ENCODE data around the gene TRAIP.

DNA sequence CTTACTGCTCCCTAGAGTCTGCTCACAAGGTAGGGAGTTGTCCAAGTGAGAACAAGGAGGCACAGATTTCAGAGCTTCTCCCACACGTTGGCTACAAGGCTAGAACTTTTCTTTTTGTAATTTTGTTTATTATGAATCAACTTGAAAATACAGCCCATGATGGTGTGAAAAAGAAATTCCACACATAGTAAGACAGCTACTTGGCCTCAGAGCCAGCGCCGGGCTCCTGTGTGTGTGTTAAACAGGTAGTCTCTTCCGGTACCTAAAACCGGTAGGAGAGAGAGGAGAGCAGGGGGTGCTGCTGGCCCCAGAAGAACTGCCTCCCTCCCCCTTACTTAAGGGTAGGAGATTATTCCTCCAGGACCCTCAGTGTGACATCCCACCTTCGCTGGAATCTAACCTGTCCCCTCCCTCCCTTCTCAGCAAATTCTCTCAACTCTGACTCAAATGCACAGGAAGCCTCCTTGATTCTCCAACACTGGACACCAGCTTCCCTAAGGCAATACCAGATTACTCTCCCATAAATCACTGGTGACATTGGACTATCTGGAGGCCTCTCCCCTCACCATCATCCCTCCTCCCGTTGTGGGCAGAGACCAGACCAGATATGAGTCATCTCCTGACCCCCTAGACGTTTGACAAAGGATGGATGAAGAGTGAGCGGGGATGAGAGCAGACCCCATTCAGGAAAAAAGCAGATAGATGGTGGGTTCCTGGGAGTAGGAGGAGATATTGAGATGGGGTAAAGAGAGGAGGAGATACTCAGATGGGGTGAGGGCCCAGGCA lies 65.5 kb downstream of the TRAIP start:
- TF ChIP-seq, protein P1, sequence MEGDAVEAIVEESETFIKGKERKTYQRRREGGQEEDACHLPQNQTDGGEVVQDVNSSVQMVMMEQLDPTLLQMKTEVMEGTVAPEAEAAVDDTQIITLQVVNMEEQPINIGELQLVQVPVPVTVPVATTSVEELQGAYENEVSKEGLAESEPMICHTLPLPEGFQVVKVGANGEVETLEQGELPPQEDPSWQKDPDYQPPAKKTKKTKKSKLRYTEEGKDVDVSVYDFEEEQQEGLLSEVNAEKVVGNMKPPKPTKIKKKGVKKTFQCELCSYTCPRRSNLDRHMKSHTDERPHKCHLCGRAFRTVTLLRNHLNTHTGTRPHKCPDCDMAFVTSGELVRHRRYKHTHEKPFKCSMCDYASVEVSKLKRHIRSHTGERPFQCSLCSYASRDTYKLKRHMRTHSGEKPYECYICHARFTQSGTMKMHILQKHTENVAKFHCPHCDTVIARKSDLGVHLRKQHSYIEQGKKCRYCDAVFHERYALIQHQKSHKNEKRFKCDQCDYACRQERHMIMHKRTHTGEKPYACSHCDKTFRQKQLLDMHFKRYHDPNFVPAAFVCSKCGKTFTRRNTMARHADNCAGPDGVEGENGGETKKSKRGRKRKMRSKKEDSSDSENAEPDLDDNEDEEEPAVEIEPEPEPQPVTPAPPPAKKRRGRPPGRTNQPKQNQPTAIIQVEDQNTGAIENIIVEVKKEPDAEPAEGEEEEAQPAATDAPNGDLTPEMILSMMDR (IDR thresholded peaks at IDR 0.05) = no peak
- no peak for TF ChIP-seq POLR2A (IDR thresholded peaks at IDR 0.05)

Data from Peyer's patch (tissue), 4 donors.